ENCODE results near the gene ACOT7.

GRCh38 chr1:6248161-6248776, 145.3 kb downstream of the ACOT7 start:
- TF ChIP-seq CTCF (conservative IDR thresholded peaks at IDR 0.05; ENCODE audit: low read depth in 2 of 2) = no peak
- TF ChIP-seq EZH2 (IDR thresholded peaks at IDR 0.05; ENCODE audit: low read depth, unreplicated experiment) = no peak
- no peak for TF ChIP-seq POLR2AphosphoS5 (IDR thresholded peaks at IDR 0.05; ENCODE audit: low read depth)
- TF ChIP-seq CREB1 (CRISPR knock-in tag; IDR thresholded peaks at IDR 0.05; ENCODE audit: low read depth) = no peak
- TF ChIP-seq EZH2phosphoT487 (IDR thresholded peaks at IDR 0.05; ENCODE audit: unreplicated experiment) = no peak
- TF ChIP-seq, protein P1, sequence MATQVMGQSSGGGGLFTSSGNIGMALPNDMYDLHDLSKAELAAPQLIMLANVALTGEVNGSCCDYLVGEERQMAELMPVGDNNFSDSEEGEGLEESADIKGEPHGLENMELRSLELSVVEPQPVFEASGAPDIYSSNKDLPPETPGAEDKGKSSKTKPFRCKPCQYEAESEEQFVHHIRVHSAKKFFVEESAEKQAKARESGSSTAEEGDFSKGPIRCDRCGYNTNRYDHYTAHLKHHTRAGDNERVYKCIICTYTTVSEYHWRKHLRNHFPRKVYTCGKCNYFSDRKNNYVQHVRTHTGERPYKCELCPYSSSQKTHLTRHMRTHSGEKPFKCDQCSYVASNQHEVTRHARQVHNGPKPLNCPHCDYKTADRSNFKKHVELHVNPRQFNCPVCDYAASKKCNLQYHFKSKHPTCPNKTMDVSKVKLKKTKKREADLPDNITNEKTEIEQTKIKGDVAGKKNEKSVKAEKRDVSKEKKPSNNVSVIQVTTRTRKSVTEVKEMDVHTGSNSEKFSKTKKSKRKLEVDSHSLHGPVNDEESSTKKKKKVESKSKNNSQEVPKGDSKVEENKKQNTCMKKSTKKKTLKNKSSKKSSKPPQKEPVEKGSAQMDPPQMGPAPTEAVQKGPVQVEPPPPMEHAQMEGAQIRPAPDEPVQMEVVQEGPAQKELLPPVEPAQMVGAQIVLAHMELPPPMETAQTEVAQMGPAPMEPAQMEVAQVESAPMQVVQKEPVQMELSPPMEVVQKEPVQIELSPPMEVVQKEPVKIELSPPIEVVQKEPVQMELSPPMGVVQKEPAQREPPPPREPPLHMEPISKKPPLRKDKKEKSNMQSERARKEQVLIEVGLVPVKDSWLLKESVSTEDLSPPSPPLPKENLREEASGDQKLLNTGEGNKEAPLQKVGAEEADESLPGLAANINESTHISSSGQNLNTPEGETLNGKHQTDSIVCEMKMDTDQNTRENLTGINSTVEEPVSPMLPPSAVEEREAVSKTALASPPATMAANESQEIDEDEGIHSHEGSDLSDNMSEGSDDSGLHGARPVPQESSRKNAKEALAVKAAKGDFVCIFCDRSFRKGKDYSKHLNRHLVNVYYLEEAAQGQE (IDR thresholded peaks at IDR 0.05; ENCODE audit: unreplicated experiment) = no peak

Measured in GM23338 (cell line).